HepG2 (cell line): ENCODE data around the gene ARMC10. TPM values are rescaled to one million over a fixed set of nuclear protein-coding genes. Genes with fewer than 3 reads are reported as not detected.

Source experiments
- AHR ChIP-seq: IDR thresholded peaks from 2 replicates; pipeline ENCODE4 v1.6.1; 2018; ENCODE audit warnings: missing genetic modification reagents, missing compliant biosample characterization
- HNRNPL ChIP-seq: fragments of 200-400 bp; formaldehyde crosslinking; IDR thresholded peaks from 2 replicates; pipeline ENCODE4 v1.6.1; 2017; ENCODE audit warnings: mild to moderate bottlenecking, low read depth, low read length
- JUN ChIP-seq: sonication (generic); formaldehyde crosslinking; IDR thresholded peaks from 2 replicates; pipeline ENCODE4 v1.4.0; 2020; ENCODE audit warnings: mild to moderate bottlenecking, missing genetic modification reagents
- KDM3A ChIP-seq: IDR thresholded peaks from 2 replicates; pipeline ENCODE4 v1.6.1; 2018; ENCODE audit warnings: low read depth, missing compliant biosample characterization
- LCORL ChIP-seq, 2 experiments: fragments of 450-650 bp in 1 of 2; sonication (generic) in 1 of 2; formaldehyde crosslinking in 1 of 2; IDR thresholded peaks; 2 replicates each; pipeline versions ENCODE4 v1.5.0 to v1.6.1; 2017 to 2020; ENCODE audit warnings: antibody characterized with exemption in 1 of 2, missing genetic modification reagents in 1 of 2
- MATR3 ChIP-seq: sonication (generic); formaldehyde crosslinking; IDR thresholded peaks from 2 replicates; pipeline ENCODE4 v1.4.0; 2020; ENCODE audit warnings: missing genetic modification reagents
- MYC ChIP-seq: sonication (generic); formaldehyde crosslinking; IDR thresholded peaks from 2 replicates; pipeline ENCODE4 v1.9.0; 2021; ENCODE audit warnings: missing genetic modification reagents, borderline replicate concordance
- PAF1 ChIP-seq: IDR thresholded peaks from 2 replicates; pipeline ENCODE4 v1.6.1; 2016; ENCODE audit warnings: missing genetic modification reagents, missing compliant biosample characterization
- PBX3 ChIP-seq: sonication (generic); formaldehyde crosslinking; IDR thresholded peaks from 2 replicates; pipeline ENCODE4 v1.8.1; 2023; ENCODE audit warnings: missing genetic modification reagents, inconsistent platforms, borderline replicate concordance
- RCOR2 ChIP-seq: IDR thresholded peaks from 2 replicates; pipeline ENCODE4 v1.6.1; 2016; ENCODE audit warnings: missing biosample characterization, missing genetic modification reagents
- SIN3A ChIP-seq: IDR thresholded peaks from 2 replicates; pipeline ENCODE4 v1.6.1; 2011; ENCODE audit warnings: low read depth, mild to moderate bottlenecking, control low read depth, low read length, borderline replicate concordance
- SOX13 ChIP-seq, 3 experiments: fragments of 450-650 bp in 1 of 3; sonication (generic) in 1 of 3; formaldehyde crosslinking in 1 of 3; IDR thresholded peaks in 2 of 3; conservative IDR thresholded peaks in 1 of 3; 2 replicates each; pipeline versions ENCODE4 v1.5.0 to v1.6.1; 2016 to 2020; ENCODE audit warnings: antibody characterized with exemption in 1 of 3, mild to moderate bottlenecking in 1 of 3, missing compliant biosample characterization in 1 of 3, missing genetic modification reagents in 1 of 3, moderate library complexity in 1 of 3
- ZNF10 ChIP-seq: sonication (generic); formaldehyde crosslinking; IDR thresholded peaks from 2 replicates; pipeline ENCODE4 v1.4.0; 2020; ENCODE audit warnings: mild to moderate bottlenecking, low read depth, missing genetic modification reagents, borderline replicate concordance
- ZNF224 ChIP-seq: sonication (generic); formaldehyde crosslinking; IDR thresholded peaks from 2 replicates; pipeline ENCODE4 v1.5.0; 2020; ENCODE audit warnings: mild to moderate bottlenecking, missing genetic modification reagents
- polyA plus RNA-seq, 8 experiments: library from polyadenylated mRNA; depleted of rRNA in 3 of 8; stranded (reverse) in 7 of 8; unstranded in 1 of 8; fragments of >200 nt; fragmentation: Illumina TruSeq in 4 of 8; extraction: Trizol in 4 of 8; gene quantifications; 2 replicates each; pipeline versions ENCODE4 v1.2.1 to v1.2.3, GENCODE V29; 2011 to 2016; ENCODE audit warnings: low read depth in 4 of 8, missing spikeins in 1 of 8, mixed read lengths in 1 of 8; ENCODE audit not compliant: insufficient read depth in 1 of 8
- total RNA-seq, 5 experiments: library from RNA; depleted of rRNA; stranded (reverse); fragments of >200 nt; fragmentation: Illumina TruSeq; extraction: Trizol; gene quantifications; 2 replicates each; pipeline ENCODE4 v1.2.3, GENCODE V29; 2016; ENCODE audit warnings: low read depth in 1 of 5
- TF ChIP-seq, protein P1 (sequence below): sonication (generic); formaldehyde crosslinking; IDR thresholded peaks from 2 replicates; pipeline ENCODE4 v1.5.1; 2020; ENCODE audit warnings: mild to moderate bottlenecking, missing genetic modification reagents, borderline replicate concordance
- TF ChIP-seq, protein P2 (sequence below): sonication (generic); formaldehyde crosslinking; IDR thresholded peaks from 2 replicates; pipeline ENCODE4 v1.4.0; 2020; ENCODE audit warnings: missing genetic modification reagents, borderline replicate concordance

ARMC10 gene
- total and polyA plus RNA-seq, 2 of the 13 experiments (the other 11 are each of a cell fraction or from before 2014, with no cell fraction given), result 11.3 to 23.7 TPM

GRCh38 chr7:103106005-103106702, 31.2 kb downstream of the ARMC10 start (continued):
- TF ChIP-seq, protein P1, sequence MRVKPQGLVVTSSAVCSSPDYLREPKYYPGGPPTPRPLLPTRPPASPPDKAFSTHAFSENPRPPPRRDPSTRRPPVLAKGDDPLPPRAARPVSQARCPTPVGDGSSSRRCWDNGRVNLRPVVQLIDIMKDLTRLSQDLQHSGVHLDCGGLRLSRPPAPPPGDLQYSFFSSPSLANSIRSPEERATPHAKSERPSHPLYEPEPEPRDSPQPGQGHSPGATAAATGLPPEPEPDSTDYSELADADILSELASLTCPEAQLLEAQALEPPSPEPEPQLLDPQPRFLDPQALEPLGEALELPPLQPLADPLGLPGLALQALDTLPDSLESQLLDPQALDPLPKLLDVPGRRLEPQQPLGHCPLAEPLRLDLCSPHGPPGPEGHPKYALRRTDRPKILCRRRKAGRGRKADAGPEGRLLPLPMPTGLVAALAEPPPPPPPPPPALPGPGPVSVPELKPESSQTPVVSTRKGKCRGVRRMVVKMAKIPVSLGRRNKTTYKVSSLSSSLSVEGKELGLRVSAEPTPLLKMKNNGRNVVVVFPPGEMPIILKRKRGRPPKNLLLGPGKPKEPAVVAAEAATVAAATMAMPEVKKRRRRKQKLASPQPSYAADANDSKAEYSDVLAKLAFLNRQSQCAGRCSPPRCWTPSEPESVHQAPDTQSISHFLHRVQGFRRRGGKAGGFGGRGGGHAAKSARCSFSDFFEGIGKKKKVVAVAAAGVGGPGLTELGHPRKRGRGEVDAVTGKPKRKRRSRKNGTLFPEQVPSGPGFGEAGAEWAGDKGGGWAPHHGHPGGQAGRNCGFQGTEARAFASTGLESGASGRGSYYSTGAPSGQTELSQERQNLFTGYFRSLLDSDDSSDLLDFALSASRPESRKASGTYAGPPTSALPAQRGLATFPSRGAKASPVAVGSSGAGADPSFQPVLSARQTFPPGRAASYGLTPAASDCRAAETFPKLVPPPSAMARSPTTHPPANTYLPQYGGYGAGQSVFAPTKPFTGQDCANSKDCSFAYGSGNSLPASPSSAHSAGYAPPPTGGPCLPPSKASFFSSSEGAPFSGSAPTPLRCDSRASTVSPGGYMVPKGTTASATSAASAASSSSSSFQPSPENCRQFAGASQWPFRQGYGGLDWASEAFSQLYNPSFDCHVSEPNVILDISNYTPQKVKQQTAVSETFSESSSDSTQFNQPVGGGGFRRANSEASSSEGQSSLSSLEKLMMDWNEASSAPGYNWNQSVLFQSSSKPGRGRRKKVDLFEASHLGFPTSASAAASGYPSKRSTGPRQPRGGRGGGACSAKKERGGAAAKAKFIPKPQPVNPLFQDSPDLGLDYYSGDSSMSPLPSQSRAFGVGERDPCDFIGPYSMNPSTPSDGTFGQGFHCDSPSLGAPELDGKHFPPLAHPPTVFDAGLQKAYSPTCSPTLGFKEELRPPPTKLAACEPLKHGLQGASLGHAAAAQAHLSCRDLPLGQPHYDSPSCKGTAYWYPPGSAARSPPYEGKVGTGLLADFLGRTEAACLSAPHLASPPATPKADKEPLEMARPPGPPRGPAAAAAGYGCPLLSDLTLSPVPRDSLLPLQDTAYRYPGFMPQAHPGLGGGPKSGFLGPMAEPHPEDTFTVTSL (CRISPR knock-in tag), result peak; percentile 66; the same call in 1 of the 2 replicates
- 0 out of 2 replicates have a peak, but pooled peaks have one; percentile 74 for TF ChIP-seq KDM3A (CRISPR knock-in tag)
- no peak for TF ChIP-seq ZNF224
- TF ChIP-seq SIN3A, result no peak
- TF ChIP-seq JUN (CRISPR knock-in tag), result no peak
- no peak for TF ChIP-seq PBX3 (CRISPR knock-in tag)
- no peak for TF ChIP-seq PAF1 (CRISPR knock-in tag)
- TF ChIP-seq LCORL (IDR thresholded peaks at IDR 0.05), result no peak
- TF ChIP-seq LCORL (CRISPR knock-in tag; IDR thresholded peaks at IDR 0.05), result peak; percentile 81
- no peak for TF ChIP-seq ZNF10 (CRISPR knock-in tag)
- TF ChIP-seq AHR (CRISPR knock-in tag), result no peak
- TF ChIP-seq, protein P2, sequence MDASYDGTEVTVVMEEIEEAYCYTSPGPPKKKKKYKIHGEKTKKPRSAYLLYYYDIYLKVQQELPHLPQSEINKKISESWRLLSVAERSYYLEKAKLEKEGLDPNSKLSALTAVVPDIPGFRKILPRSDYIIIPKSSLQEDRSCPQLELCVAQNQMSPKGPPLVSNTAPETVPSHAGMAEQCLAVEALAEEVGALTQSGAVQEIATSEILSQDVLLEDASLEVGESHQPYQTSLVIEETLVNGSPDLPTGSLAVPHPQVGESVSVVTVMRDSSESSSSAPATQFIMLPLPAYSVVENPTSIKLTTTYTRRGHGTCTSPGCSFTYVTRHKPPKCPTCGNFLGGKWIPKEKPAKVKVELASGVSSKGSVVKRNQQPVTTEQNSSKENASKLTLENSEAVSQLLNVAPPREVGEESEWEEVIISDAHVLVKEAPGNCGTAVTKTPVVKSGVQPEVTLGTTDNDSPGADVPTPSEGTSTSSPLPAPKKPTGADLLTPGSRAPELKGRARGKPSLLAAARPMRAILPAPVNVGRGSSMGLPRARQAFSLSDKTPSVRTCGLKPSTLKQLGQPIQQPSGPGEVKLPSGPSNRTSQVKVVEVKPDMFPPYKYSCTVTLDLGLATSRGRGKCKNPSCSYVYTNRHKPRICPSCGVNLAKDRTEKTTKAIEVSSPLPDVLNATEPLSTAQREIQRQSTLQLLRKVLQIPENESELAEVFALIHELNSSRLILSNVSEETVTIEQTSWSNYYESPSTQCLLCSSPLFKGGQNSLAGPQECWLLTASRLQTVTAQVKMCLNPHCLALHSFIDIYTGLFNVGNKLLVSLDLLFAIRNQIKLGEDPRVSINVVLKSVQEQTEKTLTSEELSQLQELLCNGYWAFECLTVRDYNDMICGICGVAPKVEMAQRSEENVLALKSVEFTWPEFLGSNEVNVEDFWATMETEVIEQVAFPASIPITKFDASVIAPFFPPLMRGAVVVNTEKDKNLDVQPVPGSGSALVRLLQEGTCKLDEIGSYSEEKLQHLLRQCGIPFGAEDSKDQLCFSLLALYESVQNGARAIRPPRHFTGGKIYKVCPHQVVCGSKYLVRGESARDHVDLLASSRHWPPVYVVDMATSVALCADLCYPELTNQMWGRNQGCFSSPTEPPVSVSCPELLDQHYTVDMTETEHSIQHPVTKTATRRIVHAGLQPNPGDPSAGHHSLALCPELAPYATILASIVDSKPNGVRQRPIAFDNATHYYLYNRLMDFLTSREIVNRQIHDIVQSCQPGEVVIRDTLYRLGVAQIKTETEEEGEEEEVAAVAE (CRISPR knock-in tag), result no peak
- no peak for TF ChIP-seq HNRNPL
- no peak for TF ChIP-seq MYC
- no peak for TF ChIP-seq MATR3 (CRISPR knock-in tag)
- no peak for TF ChIP-seq SOX13 (IDR thresholded peaks at IDR 0.05)
- peak in 1 of 2 experiments; percentile 60; a peak in 2 of 4 replicates for TF ChIP-seq SOX13 (CRISPR knock-in tag; conservative IDR thresholded peaks at IDR 0.05 in 1 of 2, IDR thresholded peaks at IDR 0.05 in 1 of 2)
- TF ChIP-seq RCOR2 (CRISPR knock-in tag), result 0 out of 2 replicates have a peak, but pooled peaks have one; percentile 43
